GM19351 (cell line): ENCODE data around the gene SND1.
"Not testable (repeated sequence)": the region's sequence is repeated elsewhere in the genome, so short reads cannot be mapped to it uniquely, and the experiment has no call there.

ENCODE experiments used
- ATAC-seq: cut with Tn5 transposase; IDR thresholded peaks from one replicate; pipeline ENCODE4 v1.9.1; 2021; ENCODE audit warnings: mild to moderate bottlenecking, moderate library complexity; ENCODE audit not compliant: unreplicated experiment

Gene SND1

DNA sequence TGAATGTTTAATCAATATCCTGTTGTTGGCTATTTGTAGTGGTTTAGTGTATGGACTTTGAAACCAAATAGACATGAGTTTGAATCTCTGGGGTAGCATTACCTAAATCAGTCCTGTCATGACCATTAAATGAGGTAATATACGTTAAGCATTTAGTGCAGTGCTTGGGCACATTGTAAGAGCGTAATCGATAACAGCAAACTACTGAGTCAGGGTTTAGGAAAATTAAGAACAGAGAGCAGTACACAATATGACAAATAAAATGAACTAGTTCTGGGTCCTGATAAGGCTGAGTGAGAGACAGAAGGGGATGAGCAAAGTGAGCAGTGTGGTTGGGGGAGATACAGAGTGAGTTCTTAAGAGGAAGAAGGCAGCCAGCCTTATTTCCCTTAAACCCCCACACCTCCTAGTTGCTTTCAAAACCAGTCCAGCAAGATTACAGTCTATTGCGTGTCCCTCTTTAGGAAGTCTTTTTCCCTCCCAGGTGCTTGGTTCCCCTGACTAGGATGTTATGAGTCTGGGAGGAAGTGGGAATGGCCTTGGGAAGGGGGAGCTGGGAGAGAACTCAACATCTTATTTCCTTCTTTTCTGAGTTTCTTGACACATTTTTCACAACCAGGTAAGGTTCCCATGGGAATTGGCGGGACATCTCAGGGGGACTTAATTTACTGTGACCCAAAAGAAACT lies 171.0 kb downstream of the SND1 start:
- ATAC-seq, result no peak

DNA sequence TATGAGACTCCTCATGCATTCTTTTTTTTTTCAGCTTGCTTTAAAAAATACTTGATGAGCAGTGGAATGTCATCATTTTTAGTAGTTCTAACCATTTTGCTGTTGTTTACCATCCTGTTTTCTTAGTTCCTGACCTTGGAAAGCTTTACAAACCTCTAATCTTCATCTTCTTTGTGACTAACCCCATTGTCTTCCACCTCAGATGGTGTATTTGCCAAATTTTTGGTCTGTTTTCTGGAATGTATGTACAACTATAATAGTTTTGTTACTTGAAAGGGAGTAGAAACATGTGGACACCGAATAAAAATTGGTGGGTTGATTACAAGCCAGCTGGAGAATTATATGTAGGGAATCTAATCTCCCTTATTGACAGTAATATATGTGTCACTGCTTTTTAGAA lies 172.7 kb downstream of the SND1 start:
- no peak for ATAC-seq

DNA sequence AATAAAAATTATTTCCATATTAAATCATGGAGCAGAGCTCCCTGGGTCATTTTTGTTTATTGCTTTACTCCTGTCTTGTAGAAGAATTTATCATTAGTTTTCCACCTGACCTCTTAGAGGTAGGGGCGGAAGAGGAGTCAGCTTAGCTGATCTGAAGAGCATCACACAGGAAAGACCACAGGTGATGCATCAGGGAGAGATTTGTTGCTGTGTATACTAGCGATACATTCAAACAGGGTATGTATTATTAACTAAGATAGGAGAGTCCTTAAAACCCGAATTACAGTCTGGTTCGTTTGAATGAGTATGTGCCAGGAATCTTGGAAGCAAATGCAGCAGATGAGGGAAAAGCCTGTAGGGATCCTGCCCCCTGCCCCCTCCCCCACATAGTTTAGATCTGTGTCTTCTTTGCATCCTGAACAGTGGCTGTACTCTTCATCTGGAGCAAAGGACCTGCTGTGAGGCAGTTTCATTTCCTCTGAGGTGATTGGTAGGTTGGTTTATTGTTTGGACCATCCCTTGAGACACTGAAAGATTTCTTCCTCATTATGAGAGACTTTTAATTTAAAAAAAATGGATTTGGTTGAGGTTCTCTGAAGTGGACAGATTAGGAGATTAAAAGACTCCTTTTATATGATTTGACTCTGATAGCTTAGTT lies 177.0 kb downstream of the SND1 start:
- ATAC-seq, result no peak

DNA sequence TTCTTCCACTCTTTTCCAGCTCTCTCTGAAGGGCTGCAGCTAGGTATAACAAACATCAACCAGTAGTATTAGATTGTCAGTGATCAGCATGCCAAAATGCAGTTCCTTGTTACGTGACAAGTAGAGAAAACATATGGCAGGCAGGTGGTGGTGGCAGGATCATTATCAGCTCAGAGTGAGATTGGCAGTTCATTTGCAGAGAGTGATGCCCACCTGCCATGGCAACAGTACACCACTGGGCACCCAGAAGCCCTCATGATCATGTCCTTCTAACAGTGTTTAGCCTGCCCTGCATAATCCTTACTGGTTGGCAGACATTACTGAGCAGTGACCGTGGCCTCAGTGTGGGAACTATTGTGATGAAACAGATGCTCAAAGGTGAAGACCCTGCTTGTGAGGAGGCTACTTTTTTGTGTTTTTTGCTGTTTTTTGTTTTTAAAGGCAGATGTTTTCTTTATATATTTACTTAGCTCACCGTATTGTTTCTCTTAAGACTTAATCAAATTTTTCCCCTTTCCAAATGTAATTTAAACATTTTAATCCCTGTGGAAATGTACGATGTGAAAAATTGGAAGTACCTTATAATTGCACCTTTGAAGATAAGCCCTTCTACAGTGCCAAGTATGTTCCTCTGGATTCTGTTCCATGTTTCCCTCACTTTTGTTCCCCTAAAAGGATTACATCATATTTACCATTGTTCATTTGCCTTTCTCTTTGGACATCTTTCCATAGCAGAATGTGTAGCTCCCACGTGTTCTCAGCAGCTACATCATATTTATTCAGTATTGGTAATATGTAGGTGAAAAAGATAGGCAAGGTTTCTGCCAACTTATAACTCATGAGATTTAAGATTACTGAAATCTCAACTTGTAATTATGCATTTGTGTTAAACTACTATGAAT lies 179.6 kb downstream of the SND1 start:
- no peak for ATAC-seq

DNA sequence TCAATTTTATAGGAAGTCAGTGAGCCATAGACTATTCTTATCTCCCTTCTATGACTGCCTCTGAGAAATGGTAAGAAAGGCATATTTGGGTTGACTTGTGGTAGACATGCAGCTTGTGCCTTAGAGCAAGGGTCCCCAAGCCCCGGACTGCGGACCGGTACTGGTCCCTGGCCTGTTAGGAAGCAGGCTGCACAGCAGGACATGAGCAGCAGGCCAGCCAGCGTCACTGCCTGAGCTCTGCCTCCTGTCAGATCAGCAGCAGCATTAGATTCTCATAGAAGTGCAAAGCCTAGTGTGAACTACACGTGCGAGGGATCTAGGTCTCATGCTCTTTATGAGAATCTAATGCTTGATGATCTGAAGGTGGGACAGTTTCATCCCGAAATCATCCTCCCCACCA lies 180.6 kb downstream of the SND1 start:
- ATAC-seq, result no peak

DNA sequence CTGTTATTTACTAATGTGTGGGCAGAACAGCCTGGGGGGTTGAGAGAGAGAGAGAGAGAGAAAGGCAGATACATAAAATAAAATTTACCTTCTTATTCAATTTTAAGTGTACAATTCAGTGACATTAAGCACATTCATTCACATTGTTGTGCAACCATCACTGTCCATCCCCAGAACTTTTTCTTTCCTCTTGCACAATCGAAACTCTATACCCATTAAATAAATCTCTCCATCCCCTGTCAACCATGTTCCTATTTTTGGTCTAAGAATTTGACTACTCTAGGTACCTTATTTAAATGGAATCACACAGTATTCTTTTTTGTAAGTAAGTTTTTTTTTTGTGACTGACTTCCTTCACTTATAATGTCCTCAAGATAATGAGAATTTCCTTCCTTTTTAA lies 181.6 kb downstream of the SND1 start:
- no peak for ATAC-seq

DNA sequence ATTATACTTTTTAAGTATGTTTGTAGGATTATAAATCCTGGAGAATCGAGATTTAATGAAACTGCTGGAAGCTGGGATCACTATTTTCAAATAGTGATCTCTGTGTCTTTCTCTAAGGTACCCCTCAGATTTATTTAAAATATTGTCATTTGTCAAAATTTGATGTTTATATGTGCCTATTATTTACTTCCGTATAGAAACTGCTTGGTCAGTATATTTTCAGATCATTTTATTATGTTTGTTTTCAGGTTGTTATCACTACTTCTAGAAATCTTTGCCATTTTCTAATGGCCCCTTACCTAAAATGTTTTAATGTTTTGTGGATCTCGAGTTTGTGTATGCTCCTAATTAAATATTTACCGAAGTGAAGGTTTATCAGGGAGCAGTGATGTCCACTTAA lies 183.7 kb downstream of the SND1 start:
- no peak for ATAC-seq

DNA sequence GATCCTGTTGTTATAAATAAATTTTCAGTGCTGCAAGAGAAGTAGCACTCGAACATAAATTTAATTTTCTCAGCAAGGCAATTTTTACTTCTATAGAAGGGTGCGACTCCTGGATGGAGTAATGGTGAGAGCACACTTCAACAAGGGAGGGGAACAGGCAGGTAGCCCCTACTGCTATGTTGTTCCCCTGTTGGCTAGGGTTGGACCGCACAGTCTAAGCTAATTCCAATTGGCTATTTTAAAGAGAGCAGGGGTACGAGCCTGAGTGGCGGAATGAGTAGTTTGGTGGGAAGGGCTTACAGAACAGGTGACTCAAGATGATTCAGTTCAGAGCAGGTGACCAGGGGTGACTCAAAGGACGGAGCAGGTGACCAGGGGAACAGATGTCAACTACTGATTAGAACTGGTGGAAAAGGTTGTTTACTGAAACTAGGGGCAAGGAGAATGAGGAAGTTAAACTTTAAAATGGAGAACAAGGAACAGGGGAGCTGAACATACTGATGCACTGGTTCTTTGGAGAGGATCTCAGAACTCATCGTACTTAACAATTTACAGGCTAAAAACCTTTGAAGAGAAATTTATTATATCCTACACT lies 185.9 kb downstream of the SND1 start:
- not testable (repeated sequence) for ATAC-seq

DNA sequence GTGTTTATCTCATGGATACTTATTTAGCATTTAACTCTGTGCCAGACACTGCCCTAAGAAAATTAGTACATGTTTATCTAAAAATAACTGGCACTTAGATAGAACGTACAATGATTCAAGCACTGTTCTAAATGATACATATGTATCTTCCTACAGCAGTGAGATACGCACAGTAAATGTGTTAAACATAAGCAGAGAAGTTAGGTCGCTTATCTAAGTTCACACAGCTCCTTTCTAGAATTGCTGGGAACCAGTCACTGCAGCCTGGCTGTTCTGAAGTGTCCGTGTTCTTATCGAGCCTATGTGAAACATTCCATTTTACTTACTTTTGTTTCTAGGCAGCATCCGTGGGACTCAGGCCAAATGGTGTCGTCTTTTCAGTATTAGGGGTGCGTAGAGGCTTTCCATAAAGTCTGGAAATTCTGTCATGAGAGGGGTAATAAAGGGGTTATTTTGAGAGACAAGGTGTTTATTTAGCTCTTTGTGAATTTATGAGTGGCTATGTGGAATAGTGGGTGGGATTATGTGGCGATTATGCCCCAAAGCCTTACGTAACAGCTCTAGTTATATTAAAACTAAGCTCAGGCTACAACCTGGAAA lies 186.9 kb downstream of the SND1 start:
- ATAC-seq, result no peak

DNA sequence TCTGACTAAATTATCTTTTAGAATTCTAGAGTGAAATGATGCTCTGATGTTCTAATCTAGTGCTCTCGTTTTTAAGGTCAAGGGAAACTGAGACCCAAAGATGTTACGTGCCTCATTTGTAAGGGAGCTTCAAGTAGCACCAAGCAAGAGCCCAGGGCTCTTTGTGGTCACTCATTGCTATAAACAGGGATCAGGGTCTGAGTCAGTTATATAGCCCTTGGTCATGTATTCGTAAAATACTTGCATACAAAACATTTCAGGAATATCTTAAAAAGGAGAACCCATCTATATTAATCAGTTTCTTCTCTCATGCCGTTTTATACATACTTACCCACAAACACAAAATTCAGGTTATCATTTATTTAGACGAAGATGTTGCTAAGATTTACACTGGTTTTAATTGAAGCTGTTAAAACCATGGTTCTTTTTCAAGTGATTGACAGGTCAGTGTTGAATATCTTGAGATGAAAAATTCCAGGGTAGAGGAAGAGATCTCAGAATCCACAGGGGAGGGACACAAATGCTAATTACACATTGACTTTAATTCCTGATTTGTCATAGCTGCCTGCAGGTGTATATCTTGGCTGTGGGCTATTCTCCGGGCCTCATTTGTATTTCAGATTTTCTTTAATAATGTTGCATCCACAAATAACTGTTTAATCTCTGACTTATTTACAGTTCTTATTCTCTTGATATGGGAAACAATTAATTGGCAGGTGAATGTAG lies 188.4 kb downstream of the SND1 start:
- ATAC-seq, result no peak

DNA sequence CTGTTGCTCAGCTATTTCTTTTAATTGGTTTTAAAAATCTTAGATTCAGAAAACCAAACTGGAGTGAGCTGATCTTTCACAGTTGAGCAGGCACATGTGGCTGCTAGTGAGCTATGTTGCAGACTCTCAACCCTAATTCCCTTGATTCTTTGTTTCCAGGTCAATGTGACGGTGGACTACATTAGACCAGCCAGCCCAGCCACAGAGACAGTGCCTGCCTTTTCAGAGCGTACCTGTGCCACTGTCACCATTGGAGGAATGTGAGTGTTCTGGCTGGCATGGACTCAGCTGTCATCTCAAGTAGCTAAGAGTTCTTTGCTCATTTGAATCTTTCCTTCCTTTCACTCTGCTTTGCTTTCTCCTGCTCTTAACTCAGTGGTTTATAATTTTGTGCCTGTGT lies 192.2 kb downstream of the SND1 start:
- ATAC-seq, result no peak

DNA sequence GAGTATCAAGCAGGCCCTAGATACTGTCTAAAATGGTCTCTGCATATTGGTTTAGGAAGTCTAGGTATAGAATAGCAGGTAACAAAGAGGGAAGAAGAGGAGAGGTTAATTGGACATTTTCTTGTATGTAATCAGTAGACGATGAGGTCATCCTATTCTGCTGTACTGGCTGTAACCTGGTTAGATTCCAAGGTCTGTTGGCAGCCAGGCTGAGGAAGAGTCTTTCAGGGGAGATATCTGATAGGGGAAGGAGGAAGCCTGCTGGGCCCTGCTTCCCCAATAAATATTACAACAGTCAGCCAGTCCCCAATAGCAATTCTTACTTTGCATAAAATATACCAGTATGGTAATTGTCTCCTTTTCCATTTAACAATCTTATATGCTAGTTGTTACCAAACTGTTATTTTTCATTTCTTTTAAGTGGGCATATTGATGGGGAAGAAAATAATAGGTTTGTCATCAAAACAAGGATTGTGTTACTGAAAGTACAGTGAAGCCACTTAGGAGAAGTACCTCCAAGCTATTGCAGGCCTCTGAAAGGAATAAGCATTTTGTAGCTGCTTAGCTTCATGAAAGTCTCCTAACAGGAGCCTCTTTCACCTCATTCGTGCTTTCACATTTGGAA lies 192.8 kb downstream of the SND1 start:
- ATAC-seq, result no peak

DNA sequence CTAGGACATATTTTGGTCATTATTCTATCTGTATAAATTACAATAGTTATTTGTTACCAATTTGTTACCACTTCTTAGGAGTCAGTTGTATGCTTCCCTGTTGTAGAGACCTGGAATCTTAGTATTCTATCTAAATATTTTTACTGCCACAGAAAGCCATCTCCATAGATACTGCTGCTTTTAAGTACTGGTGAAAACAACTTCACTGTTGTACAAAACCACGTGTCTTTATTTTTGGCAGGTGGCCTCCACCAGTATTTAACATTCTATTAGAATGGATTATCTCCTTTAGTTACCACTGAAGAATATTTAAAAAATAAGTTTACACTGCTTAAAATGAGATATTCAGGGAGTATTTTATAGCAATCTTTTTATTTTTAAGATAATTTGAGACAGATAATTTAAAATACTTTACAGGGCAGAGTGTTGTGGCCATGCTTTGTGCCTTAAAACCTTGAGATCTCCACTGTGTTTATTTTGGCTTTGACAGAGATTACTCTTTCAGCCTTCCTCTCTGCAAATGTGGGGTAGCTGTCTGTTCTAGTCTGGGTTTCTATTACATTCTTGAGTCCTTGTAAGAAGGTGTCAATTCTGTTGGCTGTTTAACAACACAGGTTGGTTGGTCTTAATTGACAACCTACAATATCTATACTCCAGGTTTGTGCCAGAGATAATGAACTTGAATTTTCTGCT lies 193.7 kb downstream of the SND1 start:
- ATAC-seq, result no peak

DNA sequence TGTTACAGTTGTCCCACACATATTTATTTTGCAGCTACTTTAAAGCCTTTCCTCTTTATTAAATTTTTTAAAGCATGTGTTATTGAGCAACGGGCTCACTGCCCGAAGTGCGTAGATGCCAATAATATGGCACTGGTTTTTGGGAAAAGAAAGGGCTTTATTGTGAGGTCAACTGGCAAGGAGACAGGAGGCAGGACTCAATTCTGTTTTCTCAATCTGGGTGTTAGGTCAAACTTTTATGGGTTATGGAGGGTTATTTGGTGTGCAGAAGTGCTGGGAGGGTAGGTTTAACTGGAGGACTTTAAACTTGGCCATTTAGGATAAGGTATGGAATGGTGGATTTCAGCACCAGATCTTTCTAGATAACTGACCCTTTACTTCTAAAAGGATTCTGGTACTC lies 195.6 kb downstream of the SND1 start:
- no peak for ATAC-seq

DNA sequence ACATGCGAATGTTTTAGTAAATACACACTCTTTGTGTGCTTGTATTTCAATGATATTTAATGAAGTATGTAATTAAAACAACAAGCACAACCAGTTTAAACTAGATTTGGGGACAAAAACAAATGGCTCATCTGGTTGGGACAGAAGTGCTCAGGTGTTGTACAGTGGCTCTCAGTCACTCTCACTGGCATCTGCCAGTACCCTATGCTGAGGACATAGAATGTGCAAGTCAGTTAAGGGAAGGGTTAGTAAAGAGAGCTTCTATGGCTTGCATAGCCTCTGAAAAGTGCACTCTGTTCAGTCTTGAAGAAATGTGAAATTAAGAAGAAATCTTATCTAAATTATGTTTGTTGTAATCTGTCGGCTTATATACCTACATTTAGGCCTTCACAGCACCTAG lies 196.2 kb downstream of the SND1 start:
- no peak for ATAC-seq

DNA sequence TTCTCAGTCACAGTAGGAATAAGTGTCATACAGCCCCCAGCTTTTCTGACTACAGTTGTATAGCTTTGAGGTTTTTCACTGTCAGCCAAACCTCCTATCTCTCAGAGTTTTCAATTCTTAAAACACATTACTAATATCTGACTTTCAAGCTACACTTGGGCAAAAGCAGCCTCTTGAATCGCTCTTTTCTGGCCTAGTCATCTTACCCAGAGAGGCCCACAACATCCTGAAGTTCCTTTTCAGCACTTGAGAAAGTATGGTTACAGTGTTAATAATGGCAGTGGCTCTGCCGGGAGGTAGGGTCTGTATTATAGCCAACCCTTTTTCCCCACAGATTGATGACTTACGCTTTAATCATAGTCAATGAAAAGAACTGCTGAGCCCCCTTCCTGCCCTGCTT lies 198.2 kb downstream of the SND1 start:
- ATAC-seq, result peak; percentile 48

DNA sequence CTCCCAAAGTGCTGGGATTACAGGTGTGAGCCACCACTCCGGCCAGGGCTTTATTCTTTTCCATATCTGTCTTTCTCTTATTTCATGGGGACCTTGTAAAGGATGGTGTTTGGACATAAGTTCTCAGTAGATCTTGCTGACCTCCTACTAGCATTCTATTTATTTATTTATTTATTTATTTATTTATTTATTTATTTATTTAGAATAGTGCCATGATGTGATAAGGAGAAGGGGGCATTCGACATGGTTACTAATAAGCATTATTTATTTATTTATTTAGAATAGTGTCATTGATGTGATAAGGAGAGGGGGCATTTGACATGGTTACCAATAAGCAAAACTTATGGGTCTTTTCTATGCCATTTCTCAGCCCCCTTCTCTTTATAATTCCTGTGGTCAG lies 202.4 kb downstream of the SND1 start:
- no peak for ATAC-seq

DNA sequence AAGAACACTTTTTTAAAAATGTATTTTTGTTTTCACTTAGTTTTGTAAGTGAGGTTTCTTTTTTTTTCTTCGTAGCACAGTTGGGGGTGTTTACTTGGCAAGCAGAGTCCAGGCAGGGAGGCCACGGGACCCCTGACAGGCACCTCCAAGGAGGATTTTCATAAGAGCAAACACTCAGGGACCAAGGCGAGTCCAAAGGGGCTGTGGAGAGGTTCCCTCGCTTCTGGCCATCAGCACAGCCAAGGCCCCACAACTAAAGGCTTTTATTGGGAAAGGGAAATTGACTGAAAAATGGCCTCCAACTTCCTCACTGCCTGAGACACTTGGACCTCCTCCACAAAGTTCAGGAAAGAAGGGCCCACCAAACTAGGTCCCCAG lies 205.5 kb downstream of the SND1 start:
- no peak for ATAC-seq

DNA sequence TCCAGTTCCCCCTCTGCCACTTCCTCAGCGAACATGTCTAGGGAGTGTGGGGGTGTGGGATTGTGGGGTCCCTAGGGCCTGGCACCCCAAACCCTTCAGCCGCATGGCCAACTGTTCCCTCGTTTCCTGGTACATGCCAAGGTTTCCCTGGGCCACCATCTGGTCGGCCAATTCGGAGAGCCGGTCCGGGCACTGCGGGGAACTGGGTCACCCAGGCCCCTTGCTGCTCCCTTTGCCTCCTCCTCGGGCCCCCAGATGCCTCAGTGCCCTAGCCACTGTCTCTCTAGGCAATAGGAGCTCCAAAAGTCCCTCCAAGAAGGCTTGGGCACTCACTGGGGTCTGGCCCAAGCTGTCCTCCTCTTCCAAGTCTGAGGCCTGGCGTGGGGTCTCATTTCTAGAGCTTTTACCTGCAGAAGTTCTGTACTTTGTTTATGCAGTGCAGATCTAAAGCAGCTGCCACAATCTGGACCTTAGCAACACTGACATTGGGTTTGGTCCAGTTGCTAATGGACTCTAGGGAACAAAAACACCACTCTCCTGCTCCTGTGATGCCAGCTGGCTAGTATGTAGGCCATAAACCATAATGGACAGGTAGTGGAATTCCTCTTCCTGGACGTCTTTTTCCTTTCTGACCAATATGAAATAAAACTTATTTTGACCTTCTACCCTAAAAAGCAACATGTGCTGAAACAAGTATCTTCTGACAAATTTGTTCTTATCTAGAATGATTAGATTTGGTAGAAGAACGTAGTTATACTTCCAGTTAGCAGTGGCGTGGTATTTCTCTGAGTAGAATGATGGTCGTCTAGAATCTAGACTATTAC lies 206.3 kb downstream of the SND1 start:
- no peak for ATAC-seq
